NCI-H2107 treated with DMSO at 0.1 percent for 48 hours (cell line): ENCODE results near the gene KRTAP29-1.
"Not testable (repeated sequence)": the region's sequence is repeated elsewhere in the genome, so short reads cannot be mapped to it uniquely, and the experiment has no call there.

Experiments used
- DNase-seq: peaks from one replicate; lab custom pipeline; 2025; ENCODE audit not compliant: unreplicated experiment; lab: John Stamatoyannopoulos, UW

KRTAP29-1 gene

DNA sequence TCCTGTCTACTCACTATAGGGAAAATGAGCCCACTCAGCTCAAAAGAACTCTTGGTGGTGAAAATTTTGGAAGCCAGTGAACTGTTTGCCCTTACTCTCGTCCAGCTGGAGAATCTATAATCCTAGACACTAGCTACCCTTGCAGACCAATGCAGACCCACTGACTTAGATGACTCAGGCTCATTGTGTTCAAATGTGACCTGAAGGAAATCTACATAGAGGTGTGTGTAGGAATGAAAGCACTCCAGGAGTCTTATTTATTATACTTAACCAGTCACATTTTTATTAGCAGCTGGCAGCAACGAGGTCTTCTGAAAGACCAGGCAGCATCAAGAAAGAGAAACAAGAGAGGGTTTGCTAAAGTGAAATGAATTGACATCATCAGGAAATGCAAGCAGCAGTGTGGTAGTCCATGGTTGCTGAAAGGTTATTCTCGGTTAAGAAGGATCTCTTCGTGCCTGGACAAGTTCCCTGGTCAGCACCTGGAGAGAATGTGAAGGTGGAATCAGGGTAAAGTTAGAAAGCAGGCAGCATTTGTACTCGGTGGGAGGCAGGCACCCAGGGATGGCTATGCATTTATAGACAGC, 1.4 kb downstream of the KRTAP29-1 start:
- no peak for DNase-seq

DNA sequence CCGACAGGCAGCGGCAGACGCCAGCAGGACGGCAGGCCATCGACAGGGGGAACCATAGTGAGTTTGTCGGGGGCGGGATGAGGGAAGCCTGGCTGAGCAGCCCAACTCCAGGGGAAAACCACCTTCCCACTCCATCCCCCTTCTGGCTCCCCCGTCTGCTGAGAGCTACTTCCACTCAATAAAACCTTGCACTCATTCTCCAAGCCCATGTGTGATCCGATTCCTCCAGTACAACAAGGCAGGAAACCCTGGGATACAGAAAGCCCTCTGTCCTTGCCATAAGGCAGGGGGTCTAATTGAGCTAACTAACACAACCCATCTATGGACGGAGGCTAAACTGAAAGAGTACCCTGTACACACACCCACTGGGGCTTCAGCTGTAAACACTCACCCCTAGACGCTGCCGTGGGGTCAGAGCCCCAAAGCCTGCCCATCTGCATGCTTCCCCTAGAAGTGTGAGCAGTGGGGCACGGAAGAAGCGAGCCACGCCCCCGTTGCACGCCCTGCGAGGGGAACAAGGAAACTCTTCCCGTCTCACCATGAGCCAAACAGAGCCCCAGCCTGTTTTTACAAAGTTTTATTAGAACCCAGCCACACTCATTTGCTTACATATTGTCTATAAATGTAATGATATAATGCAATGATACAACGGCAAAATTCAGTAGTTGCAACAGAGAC, 4.1 kb downstream of the KRTAP29-1 start:
- no peak for DNase-seq

DNA sequence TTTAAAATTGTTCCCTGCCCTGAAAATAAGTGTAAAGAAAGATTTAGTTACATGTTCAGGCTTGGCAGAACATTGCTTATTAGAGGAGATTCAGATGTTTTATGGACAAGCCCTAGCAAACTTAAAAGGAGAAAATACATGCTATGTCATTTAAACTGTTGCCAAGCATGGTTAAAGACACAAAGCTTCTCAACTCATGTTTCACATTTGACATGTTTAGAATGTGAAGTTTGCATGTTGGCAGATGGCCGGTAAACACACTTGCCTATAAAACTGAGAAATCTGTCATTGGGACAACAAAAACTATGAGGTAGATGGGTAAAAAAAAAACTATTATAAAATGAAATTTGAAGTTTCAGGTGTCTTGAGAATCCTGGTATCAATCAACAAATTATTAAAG, 5.8 kb downstream of the KRTAP29-1 start:
- no peak for DNase-seq

GRCh38 chr17:41294016-41294415, 8.6 kb downstream of the KRTAP29-1 start:
- DNase-seq = no peak

GRCh38 chr17:41287050-41287449, 15.6 kb downstream of the KRTAP29-1 start:
- no peak for DNase-seq

DNA sequence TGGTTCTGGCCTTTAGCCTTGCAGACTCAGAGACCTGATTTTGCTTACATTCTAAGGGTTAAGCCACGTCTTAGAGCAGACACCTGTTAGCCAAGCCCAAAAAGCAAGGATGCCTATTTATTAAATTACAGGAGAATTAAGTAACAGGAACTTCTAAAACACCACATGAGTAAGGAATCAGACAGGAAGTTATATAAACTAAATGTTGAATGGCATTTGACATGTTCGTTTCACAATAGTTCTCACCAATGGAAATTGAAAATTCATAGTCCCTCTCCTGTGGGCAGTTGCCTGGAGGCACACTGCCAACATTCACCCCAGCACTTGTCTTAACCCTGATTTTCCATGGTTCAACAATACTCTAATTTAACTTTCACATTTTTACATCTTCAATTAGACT, 18.1 kb downstream of the KRTAP29-1 start:
- DNase-seq = no peak

GRCh38 chr17:41284043-41284442, 18.6 kb downstream of the KRTAP29-1 start:
- DNase-seq = no peak

DNA sequence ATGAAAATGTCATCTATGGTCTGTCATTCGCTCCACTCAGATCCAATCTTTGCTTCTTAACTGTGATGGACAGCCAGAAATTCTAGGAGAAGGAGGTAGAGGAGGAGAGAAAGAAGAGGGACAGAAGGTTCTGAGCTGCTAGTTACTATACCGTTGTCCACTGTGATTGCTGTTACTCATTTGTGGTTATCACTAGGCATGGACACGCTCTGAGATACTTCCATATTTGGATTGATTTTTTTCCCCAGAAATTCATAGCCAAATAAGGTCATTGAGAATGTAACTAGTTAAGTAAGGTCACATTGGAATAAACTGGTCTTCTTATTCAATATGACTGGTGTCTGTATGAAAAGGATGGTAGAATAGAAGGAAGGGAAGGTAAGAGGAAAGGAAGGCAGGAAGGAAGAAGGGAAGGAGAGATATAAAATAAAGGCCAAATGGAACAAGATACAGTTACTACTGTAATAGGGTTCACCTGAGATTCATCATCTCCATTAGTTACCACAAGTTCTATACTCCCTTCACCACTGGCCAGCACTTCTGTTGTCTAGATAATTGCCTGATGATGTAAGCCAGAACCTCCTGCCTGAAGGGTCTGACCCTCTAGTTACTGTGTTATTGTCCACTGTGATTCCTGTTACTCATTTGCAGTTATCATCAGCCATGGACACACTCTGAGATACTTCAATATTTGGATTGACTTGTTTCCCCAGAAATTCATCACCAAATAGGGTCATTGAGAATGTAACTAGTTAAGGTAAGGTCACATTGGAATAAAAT, 24.3 kb downstream of the KRTAP29-1 start:
- DNase-seq = no peak

- not testable (repeated sequence) for DNase-seq
Observed at GRCh38 chr17:41275648-41276190, 26.9 kb downstream of the KRTAP29-1 start, which contains the start of gene KRTAP9-7. TSS of gene KRTAP9-7 (plus strand) at chr17:41275698. CDS start at chr17:41275698, 0 bp downstream.

DNA sequence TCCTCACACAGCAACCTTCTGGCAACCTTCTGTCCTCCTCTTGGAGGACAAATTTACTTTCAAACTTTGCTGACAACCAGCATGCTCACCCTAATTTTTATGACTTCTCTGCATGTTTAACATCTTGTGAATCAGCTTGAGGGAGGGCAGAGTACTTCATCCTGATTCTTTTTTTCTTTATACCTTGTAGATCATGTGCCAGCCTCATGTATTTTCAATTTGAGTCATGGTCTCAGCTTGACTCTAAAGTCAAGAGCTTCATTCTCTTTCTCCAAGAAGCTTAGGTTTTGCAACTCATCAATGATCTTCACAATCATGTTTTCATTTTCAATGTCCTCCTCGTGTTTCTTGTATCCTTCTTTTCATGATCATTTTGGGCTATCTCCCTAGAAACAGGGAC, 30.8 kb downstream of the KRTAP29-1 start:
- DNase-seq = no peak

- not testable (repeated sequence) for DNase-seq
Observed at GRCh38 chr17:41271323-41271722, 31.3 kb downstream of the KRTAP29-1 start.

DNA sequence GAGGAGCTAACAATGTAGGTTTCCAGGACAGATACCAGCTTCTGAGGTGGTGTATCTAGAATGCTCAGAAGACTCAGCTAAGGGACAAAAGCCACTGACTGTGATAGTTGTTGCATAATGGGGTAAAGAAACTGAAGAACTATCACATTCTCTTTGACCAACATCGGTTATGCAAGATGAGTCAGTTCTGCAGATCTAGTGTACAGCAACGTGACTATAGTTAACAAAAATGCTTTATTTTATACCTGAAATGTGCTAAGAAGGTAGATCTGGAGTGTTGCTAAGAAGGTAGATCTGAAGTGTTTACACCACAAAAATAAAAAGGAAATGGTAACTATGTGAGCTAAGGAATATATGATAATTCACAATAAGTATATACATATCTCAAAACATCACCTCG, 34.9 kb downstream of the KRTAP29-1 start:
- DNase-seq = no peak

GRCh38 chr17:41265078-41265477, 37.6 kb downstream of the KRTAP29-1 start, which contains the start of gene KRTAP9-6:
TSS of gene KRTAP9-6 (plus strand) at chr17:41265378. CDS start at chr17:41265378, 0 bp downstream.
- DNase-seq = no peak

DNA sequence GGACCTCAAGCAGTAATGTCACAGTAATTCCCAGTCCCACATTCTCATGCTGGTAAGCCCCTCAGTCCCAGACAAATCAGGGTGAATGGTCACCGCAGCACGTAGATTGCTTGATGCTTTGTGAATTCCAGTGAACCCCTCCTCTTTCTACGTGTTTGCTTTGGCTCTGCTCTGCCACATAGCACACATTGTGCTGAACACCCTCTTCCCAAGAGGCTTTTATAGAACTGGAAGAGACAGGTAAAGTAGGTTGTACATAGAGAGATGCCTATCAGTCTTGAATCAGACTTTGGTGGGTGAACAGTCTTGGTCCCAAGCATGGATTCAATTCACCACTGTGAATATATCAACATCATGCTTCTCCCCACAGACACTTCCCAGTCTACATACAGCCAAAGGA, 38.1 kb downstream of the KRTAP29-1 start:
- DNase-seq = no peak

DNA sequence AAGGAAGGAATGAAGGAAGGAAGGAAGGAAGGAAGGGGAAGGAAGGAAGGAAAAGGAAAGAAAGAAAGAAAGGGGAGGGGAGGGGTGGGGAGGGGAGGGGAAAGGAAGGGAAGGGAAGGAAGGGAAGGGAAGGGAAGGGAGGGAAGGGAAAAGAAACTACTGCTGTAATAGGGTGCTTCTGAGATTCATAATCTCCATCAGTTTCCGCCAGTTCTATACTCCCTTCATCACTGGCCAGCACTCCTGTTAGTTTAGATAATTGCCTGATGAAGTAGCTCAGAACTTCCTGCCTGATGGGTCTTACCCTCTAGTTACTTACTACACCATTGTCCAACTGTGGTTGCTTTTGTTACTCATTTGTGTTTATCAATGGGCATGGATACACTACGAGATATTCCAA, 39.4 kb downstream of the KRTAP29-1 start:
- no peak for DNase-seq

GRCh38 chr17:41258406-41258805, 44.2 kb downstream of the KRTAP29-1 start:
- DNase-seq = no peak

DNA sequence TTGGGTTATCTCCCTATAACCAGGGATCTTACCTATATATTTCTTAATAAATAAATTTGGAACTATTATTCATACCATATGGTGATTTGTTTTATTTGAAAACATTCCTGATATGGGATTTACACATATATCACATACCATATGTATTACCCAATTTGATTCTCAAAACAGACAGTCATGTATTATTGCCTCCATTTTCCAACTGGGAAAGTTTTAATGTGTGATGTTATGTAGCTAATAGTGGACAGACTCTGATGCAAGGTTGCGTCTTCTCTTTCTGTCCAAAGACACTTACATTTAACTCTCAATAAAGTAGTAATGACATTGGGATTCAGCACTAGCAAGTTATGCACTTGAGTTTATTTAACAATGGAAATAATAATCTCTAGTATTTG, 46.4 kb downstream of the KRTAP29-1 start:
- no peak for DNase-seq

DNA sequence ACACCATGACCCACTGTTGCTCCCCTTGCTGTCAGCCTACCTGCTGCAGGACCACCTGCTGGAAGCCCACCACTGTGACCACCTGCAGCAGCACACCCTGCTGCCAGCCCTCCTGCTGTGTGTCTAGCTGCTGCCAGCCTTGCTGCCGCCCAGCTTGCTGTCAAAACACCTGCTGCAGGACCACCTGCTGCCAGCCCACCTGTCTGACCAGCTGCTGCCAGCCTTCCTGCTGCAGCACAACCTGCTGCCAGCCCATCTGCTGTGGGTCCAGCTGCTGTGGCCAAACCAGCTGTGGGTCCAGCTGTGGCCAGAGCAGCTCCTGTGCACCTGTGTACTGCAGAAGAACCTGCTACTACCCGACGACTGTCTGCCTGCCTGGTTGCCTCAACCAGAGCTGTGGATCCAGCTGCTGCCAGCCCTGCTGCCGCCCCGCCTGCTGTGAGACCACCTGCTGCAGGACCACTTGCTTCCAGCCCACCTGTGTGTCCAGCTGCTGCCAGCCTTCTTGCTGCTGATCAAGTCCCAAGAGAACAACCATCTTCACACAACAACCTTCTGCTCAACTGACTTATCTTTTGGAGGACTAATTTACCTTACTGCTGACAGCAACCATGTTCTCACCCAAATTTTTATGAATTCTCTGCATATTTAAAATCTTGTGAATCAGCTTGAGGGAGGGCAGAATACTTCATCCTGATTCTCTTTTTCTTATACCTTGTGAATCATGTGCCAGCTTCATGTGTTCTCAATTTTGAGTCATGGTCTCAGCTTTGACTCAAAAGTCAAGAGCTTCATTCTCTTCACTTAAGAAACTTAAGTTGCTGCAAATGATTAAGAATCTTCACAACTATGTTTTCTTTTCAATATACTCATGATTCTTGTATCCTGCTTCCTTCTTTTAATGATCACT, 47.0 kb downstream of the KRTAP29-1 start, which contains the start of gene KRTAP9-9:
TSS of gene KRTAP9-9 (plus strand) at position 4 of the 910 bp plus-strand sequence.
- DNase-seq = not testable (repeated sequence)

GRCh38 chr17:41254861-41255260, 47.8 kb downstream of the KRTAP29-1 start:
- no peak for DNase-seq
